Panc1 (cell line): ENCODE measurements around the gene CCDC195. TPM values are rescaled to one million over a fixed set of nuclear protein-coding genes. Genes with fewer than 3 reads are reported as not detected.

Source experiments
- ATAC-seq: fragments of 200-7000 bp; cut with Tn5 transposase; 2 replicates; pipeline ENCODE4 v1.9.1; 2020; ENCODE audit warnings: mild to moderate bottlenecking, moderate library complexity
- BruUV-seq: library from RNA; stranded (reverse); fragments of 400-500 nt; replicated peaks from 2 replicates; lab custom pipeline; 2021; lab: Mats Ljungman, UMichigan
- CTCF ChIA-PET: fragments of 300-600 bp; sonication (Branson Sonifier 250); formaldehyde crosslinking; loops from one replicate; lab custom pipeline; 2022; ENCODE audit warnings: antibody characterized with exemption; lab: Charles Lee
- POLR2A ChIA-PET: fragments of 300-600 bp; sonication (Branson Sonifier 250); formaldehyde crosslinking; loops from one replicate; lab custom pipeline; 2022; ENCODE audit warnings: antibody characterized with exemption; lab: Charles Lee
- DNase-seq: peaks from one replicate; pipeline ENCODE4 v3.0.0-alpha.2; 2010; ENCODE audit warnings: low read depth, low spot score
- H3K27ac ChIP-seq: 2 replicates; pipeline ENCODE4 v1.5.1; 2011; ENCODE audit warnings: mild to moderate bottlenecking, low read length, inconsistent platforms
- H3K27me3 ChIP-seq: fragments of 200-500 bp; sonication (Bioruptor generic); 2 replicates; pipeline ENCODE4 v1.6.0; 2014; ENCODE audit warnings: low read length, inconsistent platforms; ENCODE audit not compliant: control insufficient read depth, insufficient read depth
- H3K36me3 ChIP-seq: fragments of 200-500 bp; sonication (Bioruptor generic); 2 replicates; pipeline ENCODE4 v1.5.1; 2014; ENCODE audit warnings: inconsistent platforms, mild to moderate bottlenecking, low read length, moderate library complexity; ENCODE audit not compliant: control insufficient read depth, insufficient read depth
- H3K4me1 ChIP-seq: 2 replicates; pipeline ENCODE4 v1.5.1; 2011; ENCODE audit warnings: inconsistent platforms, mild to moderate bottlenecking, low read length, moderate library complexity; ENCODE audit not compliant: control insufficient read depth, insufficient read depth
- H3K4me3 ChIP-seq, 2 experiments: 2 replicates each; pipeline ENCODE4 v1.5.1; 2011 to 2012; ENCODE audit warnings: low read depth in 2 of 2, low read length in 2 of 2, mild to moderate bottlenecking in 2 of 2, inconsistent platforms in 1 of 2, moderate library complexity in 1 of 2
- H3K9me3 ChIP-seq: fragments of 200-500 bp; sonication (Bioruptor generic); 2 replicates; pipeline ENCODE4 v1.5.1; 2014; ENCODE audit warnings: low read depth, mild to moderate bottlenecking, inconsistent platforms, low read length, moderate library complexity; ENCODE audit not compliant: control insufficient read depth, insufficient read depth
- CTCF ChIP-seq: fragments of 450-650 bp; IDR thresholded peaks from 2 replicates; pipeline ENCODE4 v1.5.1; 2017; ENCODE audit warnings: mild to moderate bottlenecking
- POLR2AphosphoS5 ChIP-seq: IDR thresholded peaks from 2 replicates; pipeline ENCODE4 v1.6.1; 2012; ENCODE audit warnings: mild to moderate bottlenecking, low read depth, low read length, moderate library complexity
- SIN3A ChIP-seq: IDR thresholded peaks from 2 replicates; pipeline ENCODE4 v1.6.1; 2012; ENCODE audit warnings: low read depth, mild to moderate bottlenecking, low read length, moderate library complexity, borderline replicate concordance; ENCODE audit not compliant: insufficient read depth
- TCF7L2 ChIP-seq: IDR thresholded peaks from 2 replicates; pipeline ENCODE4 v1.6.1; 2011; ENCODE audit warnings: mild to moderate bottlenecking, low read depth, low read length, inconsistent platforms
- in situ Hi-C: cut with HindIII; loops from 2 replicates; pipeline ENCODE4 v1.10.0; 2016; ENCODE audit warnings: low sequenced_read_pairs, low pct_unique_long_range_greater_than_20kb
- intact Hi-C: fragments of 100-400 bp; cut with micrococcal nuclease; formaldehyde crosslinking; loops from one replicate; pipeline ENCODE4 v1.10.0; 2022; ENCODE audit not compliant: unreplicated experiment
- total RNA-seq: library from RNA; stranded (reverse); gene quantifications from one replicate; pipeline ENCODE4 v1.2.1, GENCODE V29; 2021; ENCODE audit not compliant: unreplicated experiment
- TF ChIP-seq, protein P1 (sequence below), 2 experiments: IDR thresholded peaks; 2 replicates each; pipeline ENCODE4 v1.6.1; 2011 to 2012; ENCODE audit warnings: low read depth in 2 of 2, control low read depth in 1 of 2, low read length in 1 of 2, mild to moderate bottlenecking in 1 of 2, moderate library complexity in 1 of 2; ENCODE audit not compliant: insufficient read depth in 1 of 2

Gene CCDC195
- total RNA-seq, 1 experiment from 2014 or later = not detected

- CTCF ChIA-PET = no interaction called here
- POLR2A ChIA-PET = no interaction called here
- Histone ChIP-seq H3K4me1 (peaks cover 6% of the 10 kb centered on the region; the same call in 1 of the 2 replicates), H3K27me3 (no peaks in the 10 kb centered on the region), H3K9me3 (no peaks in the 10 kb centered on the region), H3K4me3 (no peak overlapping the region), H3K36me3 (no peaks in the 10 kb centered on the region), H3K27ac (no peak overlapping the region; the same call in 1 of the 2 replicates)
- ATAC-seq (no peak), DNase-seq (no peak)
- BruUV-seq = no TSS peak
- intact Hi-C loops = no loop called here
- in situ Hi-C loops = no loop called here
- TF ChIP-seq SIN3A = no peak
- no peak for TF ChIP-seq TCF7L2
- TF ChIP-seq, protein P1, sequence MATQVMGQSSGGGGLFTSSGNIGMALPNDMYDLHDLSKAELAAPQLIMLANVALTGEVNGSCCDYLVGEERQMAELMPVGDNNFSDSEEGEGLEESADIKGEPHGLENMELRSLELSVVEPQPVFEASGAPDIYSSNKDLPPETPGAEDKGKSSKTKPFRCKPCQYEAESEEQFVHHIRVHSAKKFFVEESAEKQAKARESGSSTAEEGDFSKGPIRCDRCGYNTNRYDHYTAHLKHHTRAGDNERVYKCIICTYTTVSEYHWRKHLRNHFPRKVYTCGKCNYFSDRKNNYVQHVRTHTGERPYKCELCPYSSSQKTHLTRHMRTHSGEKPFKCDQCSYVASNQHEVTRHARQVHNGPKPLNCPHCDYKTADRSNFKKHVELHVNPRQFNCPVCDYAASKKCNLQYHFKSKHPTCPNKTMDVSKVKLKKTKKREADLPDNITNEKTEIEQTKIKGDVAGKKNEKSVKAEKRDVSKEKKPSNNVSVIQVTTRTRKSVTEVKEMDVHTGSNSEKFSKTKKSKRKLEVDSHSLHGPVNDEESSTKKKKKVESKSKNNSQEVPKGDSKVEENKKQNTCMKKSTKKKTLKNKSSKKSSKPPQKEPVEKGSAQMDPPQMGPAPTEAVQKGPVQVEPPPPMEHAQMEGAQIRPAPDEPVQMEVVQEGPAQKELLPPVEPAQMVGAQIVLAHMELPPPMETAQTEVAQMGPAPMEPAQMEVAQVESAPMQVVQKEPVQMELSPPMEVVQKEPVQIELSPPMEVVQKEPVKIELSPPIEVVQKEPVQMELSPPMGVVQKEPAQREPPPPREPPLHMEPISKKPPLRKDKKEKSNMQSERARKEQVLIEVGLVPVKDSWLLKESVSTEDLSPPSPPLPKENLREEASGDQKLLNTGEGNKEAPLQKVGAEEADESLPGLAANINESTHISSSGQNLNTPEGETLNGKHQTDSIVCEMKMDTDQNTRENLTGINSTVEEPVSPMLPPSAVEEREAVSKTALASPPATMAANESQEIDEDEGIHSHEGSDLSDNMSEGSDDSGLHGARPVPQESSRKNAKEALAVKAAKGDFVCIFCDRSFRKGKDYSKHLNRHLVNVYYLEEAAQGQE (IDR thresholded peaks at IDR 0.05; ENCODE audit: insufficient read depth in 1 of 2, low read depth in 2 of 2, low read length in 1 of 2) = no peak
- no peak for TF ChIP-seq CTCF
- no peak for TF ChIP-seq POLR2AphosphoS5
These were observed 27.2 kb downstream of the CCDC195 start for GRCh38 chr2:224688997-224689396.

GRCh38 chr2:224687156-224687555, 29.0 kb downstream of the CCDC195 start:
- H3K9me3 ChIP-seq = no peaks in the 10 kb centered on the region
- no peaks in the 10 kb centered on the region for H3K36me3 ChIP-seq
- POLR2A ChIA-PET = no interaction called here
- in situ Hi-C loops (no loop called here), intact Hi-C loops (no loop called here)
- peaks cover 6% of the 10 kb centered on the region; the same call in 1 of the 2 replicates for H3K4me1 ChIP-seq
- H3K27me3 ChIP-seq = no peaks in the 10 kb centered on the region
- H3K27ac ChIP-seq = peak overlapping the region; percentile 2; the same call in 1 of the 2 replicates
- no peak overlapping the region for H3K4me3 ChIP-seq
- ATAC-seq = no peak
- BruUV-seq = no TSS peak
- no peak for DNase-seq
- CTCF ChIA-PET = interaction anchor here (0.8 kb wide), 1 partner anchor 9 kb away, joined by 7 read pairs; no protein-coding TSS in a partner anchor
- TF ChIP-seq TCF7L2 = no peak
- TF ChIP-seq, protein P1 (IDR thresholded peaks at IDR 0.05; ENCODE audit: insufficient read depth in 1 of 2, low read depth in 2 of 2, low read length in 1 of 2) = no peak
- TF ChIP-seq CTCF = no peak
- no peak for TF ChIP-seq SIN3A
- TF ChIP-seq POLR2AphosphoS5 = no peak
